Measurements from ENCODE around the gene MAP3K9.

GRCh38 chr14:70836946-70837345, 27.6 kb upstream of the MAP3K9 start:
- TF ChIP-seq CTCF (IDR thresholded peaks at IDR 0.05; ENCODE audit: low read length) (no peak), EZH2 (optimal IDR thresholded peaks at IDR 0.05; ENCODE audit: low read depth, low read length) (no peak), EZH2phosphoT487 (IDR thresholded peaks at IDR 0.05; ENCODE audit: low read length) (no peak)
